ENCODE data around the gene MYBPHL.

The MYBPHL gene

DNA sequence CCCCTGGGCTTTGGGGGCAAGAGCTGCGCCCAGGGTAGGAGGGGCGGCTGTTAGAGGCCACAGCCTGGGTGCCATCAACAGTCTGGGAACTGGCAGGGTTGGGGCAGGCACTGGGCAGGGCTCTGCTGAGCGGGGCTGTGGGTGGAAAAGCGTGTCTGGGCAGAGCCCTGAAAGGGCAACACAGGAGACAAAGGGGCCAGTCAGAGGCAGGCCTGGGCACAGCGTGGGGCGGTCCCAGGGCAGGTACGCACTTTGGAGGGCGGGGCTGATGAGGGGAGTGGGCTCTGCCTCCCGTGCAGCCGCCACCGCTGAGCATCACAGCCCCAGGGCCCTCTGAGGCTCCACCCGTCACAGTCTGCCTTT, 43.6 kb downstream of the MYBPHL start:
- DNase-seq, result no peak

DNA sequence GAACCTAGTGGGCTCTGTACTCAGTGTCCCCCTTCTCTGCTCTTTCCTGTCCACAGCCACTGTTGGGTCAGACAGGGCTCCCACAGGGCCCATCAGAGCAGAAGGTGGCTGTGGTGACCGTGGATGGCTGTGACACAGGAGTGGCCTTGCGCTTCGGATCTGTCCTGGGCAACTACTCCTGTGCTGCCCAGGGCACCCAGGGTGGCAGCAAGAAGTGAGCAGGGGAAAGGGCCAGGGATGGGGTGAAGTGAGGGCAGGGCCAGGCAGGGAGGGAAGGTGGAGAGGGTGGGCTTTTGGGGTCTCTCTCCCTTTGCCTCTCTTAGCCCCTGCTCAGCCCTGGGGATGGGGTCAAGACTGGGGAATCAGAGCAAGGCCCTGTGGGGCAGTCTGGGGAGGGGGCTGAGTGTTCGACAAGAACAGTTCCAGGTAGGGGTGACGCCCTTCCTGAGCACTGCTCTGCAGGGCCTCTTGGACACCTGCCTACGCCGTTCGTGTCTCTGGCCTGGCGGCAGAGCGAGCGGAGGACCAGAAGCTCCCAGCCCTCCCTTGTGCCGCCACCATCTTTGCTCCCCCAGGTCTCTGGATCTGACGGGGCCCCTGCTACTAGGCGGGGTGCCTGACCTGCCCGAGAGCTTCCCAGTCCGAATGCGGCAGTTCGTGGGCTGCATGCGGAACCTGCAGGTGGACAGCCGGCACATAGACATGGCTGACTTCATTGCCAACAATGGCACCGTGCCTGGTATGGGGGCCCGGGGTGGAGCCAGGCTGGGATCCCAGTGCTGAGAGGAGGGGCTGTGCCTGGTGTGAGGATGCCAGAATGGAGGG, 44.4 kb downstream of the MYBPHL start:
- no peak for DNase-seq

DNA sequence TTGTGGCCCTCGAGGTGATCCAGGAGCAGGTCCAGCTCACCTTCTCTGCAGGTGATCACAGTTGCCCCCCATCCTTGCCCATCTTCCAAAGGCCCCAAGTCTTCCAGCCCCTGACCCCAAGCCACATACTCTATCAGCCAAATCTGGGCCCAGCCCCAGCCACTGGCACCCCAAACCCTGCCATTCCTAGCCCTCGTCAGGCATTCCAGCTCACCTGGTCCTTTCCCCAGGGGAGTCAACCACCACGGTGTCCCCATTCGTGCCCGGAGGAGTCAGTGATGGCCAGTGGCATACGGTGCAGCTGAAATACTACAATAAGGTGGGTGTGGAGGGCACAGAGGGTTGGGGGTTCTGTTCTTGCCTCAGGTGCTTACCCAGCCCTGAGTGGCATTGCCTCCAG, 45.2 kb downstream of the MYBPHL start:
- DNase-seq, result no peak

DNA sequence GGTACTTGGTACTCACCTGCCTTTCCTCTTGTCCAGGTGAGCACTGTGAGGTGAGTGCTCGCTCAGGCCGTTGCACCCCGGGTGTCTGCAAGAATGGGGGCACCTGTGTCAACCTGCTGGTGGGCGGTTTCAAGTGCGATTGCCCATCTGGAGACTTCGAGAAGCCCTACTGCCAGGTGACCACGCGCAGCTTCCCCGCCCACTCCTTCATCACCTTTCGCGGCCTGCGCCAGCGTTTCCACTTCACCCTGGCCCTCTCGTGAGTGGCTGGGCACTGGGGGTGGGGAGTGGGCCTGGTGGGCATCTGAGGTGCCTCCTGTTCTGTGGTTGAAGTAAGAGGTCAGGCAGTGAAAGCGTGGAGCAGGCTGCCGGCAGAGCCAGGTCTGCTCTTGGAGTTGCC, 45.8 kb downstream of the MYBPHL start:
- no peak for DNase-seq

DNA sequence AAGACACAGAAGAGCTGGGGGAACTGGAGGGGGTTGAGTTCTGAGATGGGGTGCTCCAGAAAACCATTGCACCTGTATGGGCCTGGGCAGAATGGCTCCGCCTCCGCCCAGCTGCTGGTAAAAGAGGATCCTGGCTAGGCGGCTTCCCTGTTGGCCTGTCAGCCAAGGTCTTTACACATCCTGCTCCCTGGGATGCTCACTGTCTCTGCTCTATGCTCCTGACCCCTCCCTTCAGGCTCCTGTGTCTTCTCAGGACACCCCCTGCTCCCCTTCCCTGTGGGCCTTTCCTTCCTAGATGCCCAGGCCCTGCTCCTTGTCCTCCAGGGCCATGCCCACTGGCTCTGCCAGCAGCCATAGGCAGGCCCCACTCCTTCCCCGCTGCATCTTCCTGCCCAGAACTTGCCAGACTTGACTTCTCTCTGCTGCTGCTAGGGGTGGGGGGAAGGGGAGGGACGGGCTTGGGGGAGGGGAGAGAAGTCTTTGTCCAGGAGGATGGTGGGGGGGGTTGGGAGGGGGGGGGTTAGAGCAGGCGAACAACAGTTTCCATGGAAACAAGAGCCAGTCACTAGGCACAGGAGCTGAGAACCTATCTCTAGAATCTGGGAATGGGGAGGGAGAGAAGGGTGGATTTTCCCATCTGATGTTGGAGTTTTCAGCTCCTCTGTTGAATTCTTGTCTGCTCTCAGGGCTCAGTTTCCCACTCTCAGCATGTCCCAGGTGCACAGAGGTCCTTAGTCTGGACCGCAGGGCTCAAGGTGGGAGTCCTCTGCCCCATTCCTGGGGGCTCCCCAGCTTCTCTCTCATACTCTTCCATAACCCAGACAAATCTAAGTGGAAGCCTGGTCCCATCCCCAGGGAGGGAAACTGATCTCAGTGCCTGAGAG, 46.9 kb downstream of the MYBPHL start:
- no peak for DNase-seq

- no peak for DNase-seq
Measured at GRCh38 chr1:109258481-109259466, 48.0 kb downstream of the MYBPHL start.

DNA sequence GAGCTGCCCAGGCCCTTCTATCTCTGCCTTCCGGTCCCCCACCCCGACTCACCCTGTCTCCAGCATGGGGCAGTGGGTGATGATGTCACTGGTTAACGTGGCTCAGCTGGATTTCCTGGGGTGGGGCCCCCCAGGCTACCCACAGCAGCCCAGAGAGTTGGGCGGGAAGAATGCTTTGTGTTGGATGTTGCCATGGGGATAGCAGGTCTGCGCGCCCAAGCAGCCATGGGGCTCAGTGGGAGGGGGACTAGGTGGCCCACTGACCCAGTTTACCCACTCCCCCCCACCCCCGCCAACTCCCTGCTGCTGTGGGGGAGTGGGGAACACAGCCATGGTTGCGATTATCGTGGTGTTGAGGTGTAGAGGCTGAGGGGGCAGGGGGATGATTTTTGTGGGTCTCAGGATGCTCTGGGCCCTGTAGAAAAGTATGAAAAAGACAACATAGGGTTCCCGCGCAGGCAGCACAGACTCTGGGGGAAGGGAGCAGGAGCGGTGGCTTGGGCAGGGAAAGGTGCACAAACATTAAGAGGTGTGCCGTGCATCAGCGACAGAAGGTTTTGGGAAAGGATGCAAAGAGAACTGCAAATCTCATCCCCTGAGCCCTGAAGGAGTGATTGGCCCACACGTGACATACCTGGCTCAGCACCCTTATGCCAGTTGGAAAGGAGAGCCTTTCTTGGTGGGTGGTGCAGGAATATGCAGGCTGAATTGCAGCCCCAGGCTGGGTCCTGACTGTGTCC, 49.0 kb downstream of the MYBPHL start:
- DNase-seq, result no peak

- DNase-seq, result no peak
Measured at GRCh38 chr1:109256971-109257681, 49.7 kb downstream of the MYBPHL start.

GRCh38 chr1:109256085-109256484, 50.7 kb downstream of the MYBPHL start:
- DNase-seq, result no peak

- no peak for DNase-seq
Measured at GRCh38 chr1:109255678-109256077, 51.1 kb downstream of the MYBPHL start.

GRCh38 chr1:109255097-109255651, 51.6 kb downstream of the MYBPHL start:
- no peak for DNase-seq

- DNase-seq, result no peak
Measured at GRCh38 chr1:109254621-109255096, 52.2 kb downstream of the MYBPHL start.

DNA sequence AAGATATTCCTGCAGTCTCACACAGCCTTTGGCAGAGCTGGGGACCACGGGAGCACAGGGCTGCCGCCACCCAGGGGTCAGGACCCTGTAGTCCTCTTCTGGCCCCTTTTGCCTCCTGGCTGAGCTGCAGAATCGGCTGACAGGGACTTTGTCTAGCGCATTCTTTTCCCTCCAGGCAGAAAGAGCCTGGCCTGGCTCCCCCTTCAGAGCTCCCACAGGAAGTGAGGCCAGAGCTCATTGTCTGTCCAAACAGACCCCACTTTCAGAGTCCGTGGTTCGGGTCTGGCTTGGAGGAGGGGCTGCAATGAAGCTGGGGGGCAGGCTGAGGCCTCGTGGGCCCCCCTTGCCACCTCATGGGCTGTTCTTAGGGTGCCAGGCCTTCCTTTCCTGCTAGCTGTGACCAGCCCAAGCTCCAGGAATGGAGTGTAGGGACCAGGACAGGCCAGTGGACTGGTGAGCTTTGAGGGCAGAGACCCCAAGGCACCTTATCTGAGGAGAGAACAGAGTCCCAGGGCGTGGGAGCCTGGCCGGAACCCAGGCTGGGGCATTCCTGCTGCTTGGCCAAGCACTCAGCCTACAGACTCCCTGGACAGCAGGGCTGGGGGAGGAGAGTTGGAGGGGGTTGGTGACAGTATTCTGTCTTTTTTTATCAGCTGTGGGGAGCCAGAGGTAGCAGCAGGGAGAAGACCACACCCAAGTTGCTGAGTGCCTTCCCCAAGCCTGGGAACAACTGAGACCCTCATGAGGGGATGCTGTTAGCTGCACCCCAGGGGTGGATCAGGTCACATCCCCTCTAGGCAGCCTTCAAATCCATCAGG, 52.8 kb downstream of the MYBPHL start:
- no peak for DNase-seq

GRCh38 chr1:109252893-109253802, 53.7 kb downstream of the MYBPHL start:
- DNase-seq, result no peak

GRCh38 chr1:109252167-109252892, 54.5 kb downstream of the MYBPHL start:
- no peak for DNase-seq

DNA sequence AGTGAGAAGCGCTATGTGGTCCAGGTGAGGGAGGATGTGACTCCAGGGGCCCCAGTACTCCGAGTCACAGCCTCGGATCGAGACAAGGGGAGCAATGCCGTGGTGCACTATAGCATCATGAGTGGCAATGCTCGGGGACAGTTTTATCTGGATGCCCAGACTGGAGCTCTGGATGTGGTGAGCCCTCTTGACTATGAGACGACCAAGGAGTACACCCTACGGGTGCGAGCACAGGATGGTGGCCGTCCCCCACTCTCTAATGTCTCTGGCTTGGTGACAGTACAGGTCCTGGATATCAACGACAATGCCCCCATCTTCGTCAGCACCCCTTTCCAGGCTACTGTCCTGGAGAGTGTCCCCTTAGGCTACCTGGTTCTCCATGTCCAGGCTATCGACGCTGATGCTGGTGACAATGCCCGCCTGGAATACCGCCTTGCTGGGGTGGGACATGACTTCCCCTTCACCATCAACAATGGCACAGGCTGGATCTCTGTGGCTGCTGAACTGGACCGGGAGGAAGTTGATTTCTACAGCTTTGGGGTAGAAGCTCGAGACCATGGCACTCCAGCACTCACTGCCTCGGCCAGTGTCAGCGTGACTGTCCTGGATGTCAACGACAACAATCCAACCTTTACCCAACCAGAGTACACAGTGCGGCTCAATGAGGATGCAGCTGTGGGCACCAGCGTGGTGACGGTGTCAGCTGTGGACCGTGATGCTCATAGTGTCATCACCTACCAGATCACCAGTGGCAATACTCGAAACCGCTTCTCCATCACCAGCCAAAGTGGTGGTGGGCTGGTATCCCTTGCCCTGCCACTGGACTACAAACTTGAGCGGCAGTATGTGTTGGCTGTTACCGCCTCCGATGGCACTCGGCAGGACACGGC, 55.3 kb downstream of the MYBPHL start:
- no peak for DNase-seq

Data from SHP77 treated with DMSO at 0.1 percent for 48 hours (cell line).